Activated CD4-positive, CD25-positive, alpha-beta regulatory T cell (primary cell): ENCODE results near the gene TLCD1.

Experiments used
- DNase-seq, 4 experiments: peaks; one replicate each; lab custom pipeline; 2025; lab: John Stamatoyannopoulos, UW

TLCD1 gene

DNA sequence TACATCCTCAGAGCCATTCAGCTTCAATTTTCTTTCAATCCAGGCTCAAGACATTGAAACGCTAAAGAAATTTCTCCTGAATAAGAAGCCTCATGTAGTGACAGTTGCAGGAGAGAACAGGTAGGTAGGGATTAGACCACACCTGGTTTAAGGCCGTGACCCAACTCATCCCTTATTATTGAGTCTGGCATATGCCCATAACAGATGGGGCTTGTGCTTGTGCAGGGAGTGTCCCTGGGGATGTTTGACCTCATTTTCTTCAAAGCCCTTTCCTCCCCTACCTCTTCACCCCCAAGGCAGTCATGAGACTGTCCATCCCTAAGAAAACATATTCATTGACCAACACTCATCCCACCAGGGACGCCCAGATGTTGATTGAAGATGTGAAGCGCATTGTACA lies 39.7 kb downstream of the TLCD1 start:
- DNase-seq, result no peak

- no peak for DNase-seq
These were observed 40.7 kb downstream of the TLCD1 start for GRCh38 chr17:28685366-28685765.

DNA sequence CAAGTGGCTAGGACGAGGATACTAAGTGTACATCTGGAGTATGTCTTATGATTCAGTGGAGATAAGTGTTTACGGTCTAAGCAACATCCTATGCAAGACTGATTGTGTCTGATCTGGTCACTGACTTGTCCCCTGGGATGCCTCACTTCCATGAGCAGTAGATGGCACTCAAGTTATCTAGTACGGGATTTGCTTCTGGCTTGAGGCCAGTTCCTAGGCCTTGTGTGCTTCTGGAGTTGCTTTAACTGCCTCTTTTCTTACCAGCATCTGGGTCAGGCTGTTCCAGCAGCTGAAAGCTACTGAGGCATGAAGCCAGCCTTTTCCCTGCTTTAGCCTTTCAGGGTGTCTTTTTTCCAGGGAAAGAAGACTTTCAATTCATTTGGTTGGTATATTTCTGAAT lies 41.1 kb downstream of the TLCD1 start:
- DNase-seq, result no peak

GRCh38 chr17:28682655-28683054 lies 43.4 kb downstream of the TLCD1 start:
- no peak for DNase-seq

GRCh38 chr17:28675980-28676379 lies 50.1 kb downstream of the TLCD1 start:
- DNase-seq, result no peak

DNA sequence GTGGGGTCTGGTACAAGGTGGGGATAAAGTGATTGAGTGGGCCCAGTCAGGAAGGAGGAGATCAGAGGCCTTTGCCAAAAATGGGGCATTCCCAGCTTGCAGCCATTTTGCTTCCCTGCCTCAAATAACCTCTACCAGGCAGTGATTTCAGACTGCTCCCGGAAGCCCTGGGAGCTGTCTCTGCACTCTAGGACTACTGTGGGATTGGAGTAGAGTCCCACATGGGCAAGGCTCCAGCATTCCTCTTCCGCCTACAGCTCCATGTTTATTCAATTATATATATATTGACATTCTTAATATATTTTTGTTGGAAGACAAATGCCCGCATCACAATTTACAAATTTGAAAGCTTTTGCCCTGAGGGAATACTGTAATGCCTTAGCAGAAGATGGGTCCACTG lies 50.5 kb downstream of the TLCD1 start:
- DNase-seq, result no peak
